ENCODE measurements around the gene SSC4D.
"Not testable (repeated sequence)": the region's sequence is repeated elsewhere in the genome, so short reads cannot be mapped to it uniquely, and the experiment has no call there.

Gene SSC4D

GRCh38 chr7:76421097-76421496 is 11.6 kb upstream of the SSC4D start:
- DNase-seq (ENCODE audit: low read depth), result peak; percentile 92

DNA sequence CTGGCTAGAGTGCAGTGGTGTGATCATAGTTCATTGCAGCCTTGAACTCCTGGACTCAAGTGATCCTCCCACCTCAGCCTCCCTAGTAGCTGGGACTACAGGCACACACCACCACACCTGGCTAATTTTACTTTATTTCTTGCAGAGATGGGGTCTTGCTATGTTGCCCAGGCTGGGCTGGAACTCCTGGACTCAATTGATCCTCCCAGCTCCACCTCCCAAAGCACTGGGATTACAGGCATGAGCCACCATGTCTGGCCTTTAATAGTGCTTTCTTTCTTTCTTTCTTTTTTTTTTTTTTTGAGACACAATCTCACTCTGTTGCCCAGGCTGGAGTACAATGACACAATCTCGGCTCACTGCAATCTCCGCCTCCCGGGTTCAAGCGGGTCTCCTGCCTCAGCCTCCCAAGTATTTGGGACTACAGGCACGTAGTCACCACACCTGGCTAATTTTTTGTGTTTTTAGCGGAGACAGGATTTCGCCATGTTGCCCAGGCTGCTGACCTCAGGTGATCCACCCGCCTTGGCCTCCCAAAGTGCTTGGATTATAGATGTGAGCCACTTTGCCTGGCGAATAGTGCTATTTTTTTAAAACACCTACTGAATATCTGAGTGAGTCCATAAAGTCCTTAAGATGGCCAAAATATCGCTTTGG is 8.3 kb upstream of the SSC4D start:
- DNase-seq (ENCODE audit: low read depth), result not testable (repeated sequence)

GRCh38 chr7:76412249-76412648 is 2.8 kb upstream of the SSC4D start:
- DNase-seq (ENCODE audit: low read depth), result no peak

- no peak for DNase-seq (ENCODE audit: low read depth)
Measured at GRCh38 chr7:76411626-76412025, 2.1 kb upstream of the SSC4D start.

GRCh38 chr7:76408121-76408560 is 1.4 kb downstream of the SSC4D start:
- DNase-seq (ENCODE audit: low read depth), result no peak

GRCh38 chr7:76407718-76408117 is 1.8 kb downstream of the SSC4D start:
- no peak for DNase-seq (ENCODE audit: low read depth)

GRCh38 chr7:76405738-76406137 is 3.8 kb downstream of the SSC4D start:
- no peak for DNase-seq (ENCODE audit: low read depth)

- DNase-seq (ENCODE audit: low read depth), result no peak
Measured at GRCh38 chr7:76403780-76404494, 5.6 kb downstream of the SSC4D start.

DNA sequence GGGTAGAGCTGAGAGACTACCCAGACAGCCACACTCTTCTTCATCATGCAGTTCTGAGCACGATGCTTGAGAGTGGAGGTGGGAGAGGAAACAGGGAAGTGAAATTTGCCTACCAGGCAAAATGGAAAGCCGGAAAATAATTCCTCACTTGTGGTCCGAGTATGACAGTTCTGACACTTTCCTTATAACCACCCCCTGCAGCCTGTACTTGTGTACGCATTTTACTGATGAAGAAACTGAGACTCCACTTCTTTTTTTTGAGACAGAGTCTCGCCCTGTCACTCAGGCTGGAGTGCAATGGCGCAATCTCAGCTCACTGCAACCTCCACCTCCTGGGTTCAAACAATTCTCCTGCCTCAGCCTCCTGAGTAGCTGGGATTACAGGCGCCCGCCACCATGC is 6.4 kb downstream of the SSC4D start:
- not testable (repeated sequence) for DNase-seq (ENCODE audit: low read depth)

- DNase-seq (ENCODE audit: low read depth), result no peak
Measured at GRCh38 chr7:76400248-76400647, 9.2 kb downstream of the SSC4D start.

DNA sequence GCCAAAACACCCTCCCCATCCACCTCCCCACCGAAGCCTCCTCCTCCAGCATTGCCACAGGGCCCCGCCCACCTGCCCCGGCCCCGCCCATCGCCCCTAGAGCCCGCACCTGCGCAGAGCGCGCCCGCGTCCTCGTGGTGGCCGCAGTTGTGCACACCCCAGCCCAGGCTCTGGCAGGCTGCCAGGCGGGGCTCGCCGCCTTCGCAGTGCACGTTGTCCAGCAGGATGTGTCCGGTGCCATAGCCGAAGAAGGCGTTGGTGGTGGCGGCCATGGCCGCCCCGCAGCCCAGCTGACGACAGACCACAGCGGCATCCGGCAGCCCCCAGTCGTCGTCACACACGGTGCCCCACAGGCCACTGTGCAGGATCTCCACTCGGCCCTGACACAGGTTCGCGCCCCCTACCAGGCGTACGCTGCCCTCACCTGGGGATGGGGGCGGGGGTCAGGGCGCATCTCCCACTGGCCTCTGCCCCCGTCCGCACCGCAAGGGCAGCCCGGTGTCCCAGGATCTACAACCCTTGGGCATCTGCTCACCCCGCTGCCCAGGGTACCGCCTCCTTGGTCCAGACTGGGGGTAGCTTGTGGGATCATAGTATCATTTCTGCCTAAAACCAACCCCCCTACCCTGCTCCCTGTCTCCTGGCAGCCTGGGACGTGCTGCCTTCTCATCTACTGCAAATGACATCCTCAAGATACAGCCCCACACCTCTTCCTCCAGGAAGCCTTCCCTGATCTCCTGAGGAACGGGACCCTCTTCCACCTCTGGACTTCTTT is 11.9 kb downstream of the SSC4D start:
- DNase-seq (ENCODE audit: low read depth), result no peak

DNA sequence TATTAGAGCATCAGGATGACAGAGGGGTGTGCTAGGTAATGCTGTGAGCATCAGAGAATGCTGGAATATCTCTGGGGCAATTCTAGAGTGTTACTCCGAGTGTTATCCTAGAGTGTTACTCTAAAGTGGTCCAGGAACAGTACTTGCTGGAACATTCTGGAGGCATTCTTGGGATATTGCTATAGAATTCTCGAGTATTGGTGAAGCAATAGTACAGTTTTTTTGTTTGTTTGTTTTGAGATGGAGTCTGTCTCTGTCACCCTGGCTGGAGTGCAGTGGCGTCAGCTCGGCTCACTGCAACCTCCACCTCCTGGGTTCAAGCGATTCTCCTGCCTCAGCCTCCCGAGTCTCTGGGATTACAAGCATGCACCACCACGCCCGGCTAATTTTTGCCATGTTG is 12.6 kb downstream of the SSC4D start:
- DNase-seq (ENCODE audit: low read depth), result no peak

- no peak for DNase-seq (ENCODE audit: low read depth)
Measured at GRCh38 chr7:76395965-76396726, 13.4 kb downstream of the SSC4D start.

GRCh38 chr7:76395605-76395964 is 13.9 kb downstream of the SSC4D start:
- DNase-seq (ENCODE audit: low read depth), result not testable (repeated sequence)

- no peak for DNase-seq (ENCODE audit: low read depth)
Measured at GRCh38 chr7:76394957-76395356, 14.5 kb downstream of the SSC4D start.

DNA sequence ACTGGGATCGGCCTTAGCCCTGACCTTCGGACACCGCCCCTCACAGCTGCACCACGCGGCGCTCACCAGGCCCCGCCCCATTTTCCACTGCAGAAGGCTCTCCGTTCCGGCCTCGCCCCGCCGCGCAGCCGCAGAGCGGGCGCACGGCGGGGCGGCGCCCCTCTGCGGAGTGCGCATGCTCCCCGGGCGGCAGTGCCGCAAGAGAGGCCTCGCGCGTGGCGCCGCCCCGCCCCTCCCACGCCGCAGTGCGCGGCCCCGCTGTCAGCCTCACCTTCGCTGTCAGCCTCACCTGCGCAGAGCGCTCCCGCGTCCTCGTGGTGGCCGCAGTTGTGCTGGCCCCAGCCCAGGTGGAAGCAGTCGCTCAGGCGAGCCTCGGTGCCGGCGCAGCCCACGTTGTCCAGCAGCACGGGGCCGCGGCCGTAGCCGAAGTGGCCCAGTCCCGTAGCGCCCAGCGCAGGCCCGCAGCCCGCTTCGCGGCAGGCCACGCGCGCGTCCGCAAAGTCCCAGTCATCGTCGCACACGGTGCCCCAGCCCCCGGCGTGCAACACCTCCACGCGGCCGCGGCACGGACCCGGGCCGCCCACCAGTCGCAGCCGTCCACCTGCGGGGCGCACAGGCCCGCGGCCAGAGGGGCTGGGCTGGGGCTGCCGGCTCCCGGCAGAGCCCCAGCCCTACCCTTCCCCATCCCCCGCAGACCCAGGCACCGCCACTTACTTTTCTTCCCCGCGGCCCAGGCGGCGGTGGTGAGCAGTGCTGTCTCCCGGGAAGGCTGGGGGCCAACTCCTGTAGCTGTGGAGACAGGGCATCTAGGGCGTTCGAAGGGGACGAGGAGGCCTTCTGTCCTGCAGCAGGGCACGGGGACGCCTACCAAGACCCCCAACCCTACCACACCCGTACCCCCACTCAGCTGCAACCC is 16.1 kb downstream of the SSC4D start:
- peak; percentile 76 for DNase-seq (ENCODE audit: low read depth)

GRCh38 chr7:76392531-76393115 is 16.9 kb downstream of the SSC4D start:
- no peak for DNase-seq (ENCODE audit: low read depth)

GRCh38 chr7:76390092-76390491 is 19.4 kb downstream of the SSC4D start:
- DNase-seq (ENCODE audit: low read depth), result no peak

DNA sequence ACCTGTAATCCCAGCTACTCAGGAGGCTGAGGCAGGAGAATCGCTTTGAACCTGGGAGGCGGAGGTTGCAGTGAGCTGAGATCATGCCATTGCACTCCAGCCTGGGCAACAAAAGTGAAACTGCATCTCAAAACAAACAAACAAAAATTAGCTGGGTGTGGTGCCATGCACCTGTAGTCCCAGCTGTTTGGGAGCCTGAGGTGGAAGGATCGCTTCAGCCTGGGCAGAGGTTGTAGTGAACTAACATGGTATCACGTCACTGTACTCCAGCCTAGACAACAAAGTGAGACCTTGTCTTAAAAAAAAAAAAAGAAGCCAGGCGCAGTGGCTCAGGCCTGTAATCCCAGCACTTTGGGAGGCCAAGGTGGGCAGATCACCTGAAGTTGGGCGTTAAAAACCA is 21.7 kb downstream of the SSC4D start:
- not testable (repeated sequence) for DNase-seq (ENCODE audit: low read depth)

DNA sequence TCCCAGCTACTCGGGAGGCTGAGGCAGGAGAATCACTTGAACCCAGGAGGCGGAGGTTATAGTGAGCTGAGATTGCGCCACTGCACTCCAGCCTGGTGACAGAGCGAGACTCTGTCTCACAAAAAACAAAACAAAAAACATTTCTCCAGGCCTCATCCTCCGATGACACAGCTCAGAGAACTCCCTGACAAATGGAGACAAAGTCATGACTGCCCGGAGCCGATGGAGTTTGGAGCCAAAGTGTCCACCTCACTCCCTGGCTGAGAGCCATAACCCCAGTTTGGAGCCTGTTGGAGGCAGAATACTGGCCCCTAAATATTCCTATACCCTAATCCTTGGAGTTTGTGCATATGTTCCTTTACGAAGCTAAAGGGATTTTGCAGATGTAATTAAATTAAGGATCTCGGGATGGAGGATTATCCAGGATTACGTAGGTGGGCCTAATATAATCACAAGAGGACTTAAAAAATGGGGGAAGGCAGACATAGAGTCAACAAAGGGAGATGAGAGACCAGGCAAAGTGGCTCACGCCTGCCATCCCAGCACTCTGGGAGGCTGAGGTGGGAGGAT is 22.7 kb downstream of the SSC4D start:
- peak; percentile 62 for DNase-seq (ENCODE audit: low read depth)

All from GM04504 (cell line).